ENCODE results near the gene C14orf132.

GRCh38 chr14:96001866-96002497, 37.2 kb upstream of the C14orf132 start:
- no peak for TF ChIP-seq POLR2A (IDR thresholded peaks at IDR 0.05)
- TF ChIP-seq, protein P1, sequence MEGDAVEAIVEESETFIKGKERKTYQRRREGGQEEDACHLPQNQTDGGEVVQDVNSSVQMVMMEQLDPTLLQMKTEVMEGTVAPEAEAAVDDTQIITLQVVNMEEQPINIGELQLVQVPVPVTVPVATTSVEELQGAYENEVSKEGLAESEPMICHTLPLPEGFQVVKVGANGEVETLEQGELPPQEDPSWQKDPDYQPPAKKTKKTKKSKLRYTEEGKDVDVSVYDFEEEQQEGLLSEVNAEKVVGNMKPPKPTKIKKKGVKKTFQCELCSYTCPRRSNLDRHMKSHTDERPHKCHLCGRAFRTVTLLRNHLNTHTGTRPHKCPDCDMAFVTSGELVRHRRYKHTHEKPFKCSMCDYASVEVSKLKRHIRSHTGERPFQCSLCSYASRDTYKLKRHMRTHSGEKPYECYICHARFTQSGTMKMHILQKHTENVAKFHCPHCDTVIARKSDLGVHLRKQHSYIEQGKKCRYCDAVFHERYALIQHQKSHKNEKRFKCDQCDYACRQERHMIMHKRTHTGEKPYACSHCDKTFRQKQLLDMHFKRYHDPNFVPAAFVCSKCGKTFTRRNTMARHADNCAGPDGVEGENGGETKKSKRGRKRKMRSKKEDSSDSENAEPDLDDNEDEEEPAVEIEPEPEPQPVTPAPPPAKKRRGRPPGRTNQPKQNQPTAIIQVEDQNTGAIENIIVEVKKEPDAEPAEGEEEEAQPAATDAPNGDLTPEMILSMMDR (IDR thresholded peaks at IDR 0.05), result no peak

All from esophagus squamous epithelium (tissue), 4 donors.